Measurements from ENCODE around the gene TSPO.

TSPO gene

DNA sequence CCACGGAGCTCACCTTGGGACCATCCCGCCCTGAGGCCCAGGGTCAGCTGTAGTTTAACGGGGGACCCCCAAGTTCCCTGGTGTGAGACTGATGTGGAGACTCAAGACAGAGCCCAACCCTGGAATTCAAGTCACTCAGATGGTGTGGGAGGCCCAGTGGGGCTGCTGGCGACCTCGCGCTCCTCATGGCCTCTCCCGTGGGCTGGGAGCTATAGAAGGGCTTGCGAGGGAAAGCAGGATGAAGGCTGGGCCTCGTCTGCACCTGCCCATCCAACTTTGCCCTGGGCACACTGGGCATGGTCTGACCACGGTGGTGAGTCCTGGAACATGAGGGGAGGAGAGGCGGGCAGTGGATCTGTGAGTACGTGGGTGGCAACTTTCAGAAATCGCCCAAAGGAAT, 49.2 kb downstream of the TSPO start:
- TF ChIP-seq ELF4 (IDR thresholded peaks at IDR 0.05), result no peak
- CTCF ChIA-PET, result interaction anchor here (0.6 to 1.6 kb wide), 2 partner anchors 13 to 146 kb away, joined by 3 to 5 read pairs; no protein-coding TSS in a partner anchor
- POLR2A ChIA-PET, result interaction anchor here (3.8 kb wide), 1 partner anchor 13 kb away, joined by 24 read pairs; the partner anchor contains the start of gene TTLL12

DNA sequence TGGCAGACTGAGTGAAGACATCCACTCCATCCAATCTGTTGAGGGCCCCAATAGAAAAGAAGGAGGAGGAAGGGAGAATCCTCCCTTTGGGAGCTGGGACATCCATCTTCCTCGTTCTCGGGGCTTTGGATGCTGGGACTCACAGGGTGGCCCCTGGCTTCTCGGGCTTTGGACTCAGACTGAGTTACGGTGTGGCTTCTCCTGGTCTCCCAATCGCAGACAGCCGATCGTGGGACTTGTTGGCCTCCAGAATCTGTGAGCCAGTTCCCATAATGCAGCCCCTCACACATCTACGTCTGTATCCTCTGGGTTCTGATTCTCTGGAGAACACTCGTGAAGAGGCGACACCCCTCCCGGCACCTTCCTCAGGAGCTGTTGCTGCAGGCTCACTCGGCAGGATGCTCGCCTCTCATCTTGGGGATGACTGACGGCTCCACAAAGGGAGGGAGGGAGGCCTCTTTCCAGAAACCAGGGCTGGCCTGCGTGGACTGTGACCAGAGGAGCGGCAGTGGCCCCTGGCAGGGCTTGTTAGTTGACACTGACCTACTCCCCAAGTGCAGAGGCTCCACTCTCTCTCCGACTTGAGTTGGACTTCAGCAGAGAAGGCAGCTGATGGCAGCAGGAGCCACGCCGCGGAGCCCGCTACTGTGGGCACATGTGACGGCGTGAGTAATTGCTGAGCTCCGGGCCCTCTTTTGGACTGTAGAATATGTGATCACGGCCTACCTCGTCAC, 50.3 kb downstream of the TSPO start:
- DNase-seq (ENCODE audit: extremely low spot score), result no peak
- ChIA-PET POLR2A (interaction anchor here (3.8 kb wide), 1 partner anchor 14 kb away, joined by 24 read pairs; the partner anchor contains the start of gene TTLL12), CTCF (no interaction called here)

More for the DNA sequence above, 49.2 kb downstream of the TSPO start:
- no peak for DNase-seq (ENCODE audit: extremely low spot score)

DNA sequence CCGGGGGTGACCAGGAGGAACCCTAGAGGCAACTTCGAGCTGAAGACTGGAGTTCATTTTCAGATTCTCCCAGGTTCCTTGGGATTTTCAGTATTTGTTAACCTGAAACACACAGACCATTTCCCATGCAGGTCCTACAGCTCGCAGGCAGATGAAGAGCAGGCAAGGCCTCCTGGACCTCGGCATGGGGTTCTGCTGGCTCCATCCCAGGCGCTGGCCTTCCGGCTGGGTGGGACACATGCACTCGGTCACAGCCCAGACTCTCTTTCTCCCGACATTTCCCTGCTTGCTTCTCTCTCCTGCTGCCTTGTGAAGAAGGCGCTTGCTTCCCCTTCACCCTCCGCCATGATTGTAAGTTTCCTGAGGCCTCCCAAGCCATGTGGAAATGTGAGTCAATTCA, 51.0 kb downstream of the TSPO start:
- DNase-seq (ENCODE audit: extremely low spot score), result no peak
- TF ChIP-seq ARNT (IDR thresholded peaks at IDR 0.05), result no peak
- no peak for TF ChIP-seq ELF4 (IDR thresholded peaks at IDR 0.05)
- CTCF ChIA-PET, result interaction anchor here (0.6 kb wide), 1 partner anchor 26 kb away, joined by 8 read pairs; no protein-coding TSS in a partner anchor
- POLR2A ChIA-PET, result interaction anchor here (3.8 kb wide), 1 partner anchor 15 kb away, joined by 24 read pairs; the partner anchor contains the start of gene TTLL12

More for the DNA sequence above, 50.3 kb downstream of the TSPO start:
- TF ChIP-seq L3MBTL2 (conservative IDR thresholded peaks at IDR 0.05) (no peak), ARNT (IDR thresholded peaks at IDR 0.05) (no peak), BHLHE40 (IDR thresholded peaks at IDR 0.05; ENCODE audit: borderline replicate concordance) (no peak), CTBP1 (IDR thresholded peaks at IDR 0.05; ENCODE audit: borderline replicate concordance) (no peak), FOXM1 (IDR thresholded peaks at IDR 0.05; ENCODE audit: borderline replicate concordance) (no peak), ZNF384 (IDR thresholded peaks at IDR 0.05) (no peak), SUZ12 (IDR thresholded peaks at IDR 0.05) (no peak), ELF4 (IDR thresholded peaks at IDR 0.05) (no peak), HDGF (IDR thresholded peaks at IDR 0.05; ENCODE audit: borderline replicate concordance) (no peak), SP1 (IDR thresholded peaks at IDR 0.05) (no peak), FOXK2 (IDR thresholded peaks at IDR 0.05) (no peak), FOXA1 (IDR thresholded peaks at IDR 0.05) (no peak), NFRKB (IDR thresholded peaks at IDR 0.05) (no peak), LEF1 (IDR thresholded peaks at IDR 0.05; ENCODE audit: borderline replicate concordance) (no peak), TARDBP (IDR thresholded peaks at IDR 0.05) (no peak)
- TF ChIP-seq, protein P1, sequence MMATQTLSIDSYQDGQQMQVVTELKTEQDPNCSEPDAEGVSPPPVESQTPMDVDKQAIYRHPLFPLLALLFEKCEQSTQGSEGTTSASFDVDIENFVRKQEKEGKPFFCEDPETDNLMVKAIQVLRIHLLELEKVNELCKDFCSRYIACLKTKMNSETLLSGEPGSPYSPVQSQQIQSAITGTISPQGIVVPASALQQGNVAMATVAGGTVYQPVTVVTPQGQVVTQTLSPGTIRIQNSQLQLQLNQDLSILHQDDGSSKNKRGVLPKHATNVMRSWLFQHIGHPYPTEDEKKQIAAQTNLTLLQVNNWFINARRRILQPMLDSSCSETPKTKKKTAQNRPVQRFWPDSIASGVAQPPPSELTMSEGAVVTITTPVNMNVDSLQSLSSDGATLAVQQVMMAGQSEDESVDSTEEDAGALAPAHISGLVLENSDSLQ (IDR thresholded peaks at IDR 0.05), result no peak

DNA sequence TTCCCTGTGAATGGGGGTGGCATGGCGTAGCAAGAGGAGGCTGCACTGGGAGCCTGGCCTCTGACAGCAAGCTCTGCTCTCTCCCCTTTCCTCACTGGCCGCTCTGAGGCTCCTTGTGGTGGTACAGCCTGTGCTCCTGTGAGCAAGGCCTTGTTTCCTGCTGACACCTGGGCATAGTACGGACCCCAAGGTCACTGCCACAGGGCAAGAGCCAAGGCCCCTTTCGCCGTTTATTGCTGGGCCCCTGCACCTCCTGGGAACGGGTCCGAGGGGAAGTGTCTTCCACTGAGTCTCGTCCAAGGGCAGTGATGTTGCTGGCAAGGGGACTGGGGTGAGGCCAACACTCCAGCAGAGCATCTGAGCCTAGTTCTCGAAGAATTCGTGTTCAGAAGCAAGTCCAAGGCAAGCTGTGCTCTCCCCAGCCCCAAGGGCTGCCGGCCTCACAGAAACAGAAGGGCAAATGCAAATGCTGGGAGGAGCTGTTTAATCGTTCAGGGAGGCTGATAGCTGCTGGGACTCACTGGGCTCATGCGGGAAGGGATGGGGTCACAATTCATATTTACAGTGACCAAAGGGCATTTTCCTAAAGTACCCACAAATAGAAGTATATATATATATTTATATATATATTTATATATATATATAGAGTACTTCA, 51.5 kb downstream of the TSPO start:
- ChIA-PET POLR2A (interaction anchor here (1.7 to 3.8 kb wide), 2 partner anchors 15 to 16 kb away, joined by 6 to 24 read pairs; partner anchors contain the start of gene TTLL12), CTCF (interaction anchor here (0.6 kb wide), 1 partner anchor 27 kb away, joined by 8 read pairs; no protein-coding TSS in a partner anchor)
- DNase-seq (ENCODE audit: extremely low spot score), result no peak
- TF ChIP-seq ELF4 (IDR thresholded peaks at IDR 0.05) (no peak), FOXK2 (IDR thresholded peaks at IDR 0.05) (no peak), NFRKB (IDR thresholded peaks at IDR 0.05) (no peak)
- TF ChIP-seq, protein P1 (IDR thresholded peaks at IDR 0.05), result no peak

DNA sequence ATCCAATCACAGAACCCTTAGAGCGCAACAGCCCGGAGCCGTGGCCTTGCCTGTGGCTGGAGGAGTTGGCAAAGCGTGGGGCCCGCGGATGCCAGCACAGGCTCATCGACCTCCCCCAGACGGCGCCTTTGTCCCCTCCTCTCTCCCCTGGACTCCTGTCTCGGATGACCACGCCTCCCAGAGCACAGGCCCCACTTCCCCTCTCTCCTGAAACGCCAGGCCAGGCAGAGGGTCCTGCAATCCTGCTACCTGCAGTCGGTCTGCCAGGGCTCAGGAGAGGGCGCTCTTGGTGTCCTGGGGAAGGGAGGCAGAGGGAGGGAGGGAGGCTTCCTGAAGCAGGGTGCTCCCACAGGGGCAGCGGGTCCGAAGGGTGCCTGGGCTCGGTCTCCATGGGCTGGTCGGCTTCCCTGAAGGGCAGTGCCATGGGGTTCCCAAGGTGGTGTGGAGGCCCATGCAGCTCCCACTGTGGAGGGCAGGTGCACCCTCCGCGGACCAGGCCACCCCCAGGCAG, 52.2 kb downstream of the TSPO start:
- CTCF ChIA-PET, result no interaction called here
- no peak for DNase-seq (ENCODE audit: extremely low spot score)
- POLR2A ChIA-PET, result interaction anchor here (1.7 kb wide), 1 partner anchor 16 kb away, joined by 6 read pairs; no protein-coding TSS in a partner anchor

DNA sequence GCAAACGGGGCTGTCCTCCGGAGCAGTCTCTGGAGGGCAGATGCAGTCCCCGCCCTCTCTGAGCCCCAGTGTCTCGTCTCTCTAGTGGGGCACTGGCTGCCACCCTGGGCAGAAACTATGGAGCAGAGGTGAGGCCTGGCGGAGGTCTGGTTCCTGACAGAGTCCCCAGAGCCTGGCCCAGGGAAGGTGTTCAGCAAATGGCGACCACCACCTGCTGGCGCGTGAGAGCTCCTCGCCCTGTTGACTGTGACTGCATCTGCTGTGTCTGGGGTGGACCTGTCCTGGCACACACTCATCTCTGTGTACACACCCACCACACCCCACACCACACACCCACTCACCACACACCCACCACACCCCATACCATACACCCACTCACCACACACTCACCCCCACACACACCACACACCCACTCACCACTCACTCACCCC, 53.9 kb downstream of the TSPO start:
- TF ChIP-seq FOXK2 (IDR thresholded peaks at IDR 0.05) (no peak), CTBP1 (IDR thresholded peaks at IDR 0.05; ENCODE audit: borderline replicate concordance) (no peak)
- ChIA-PET POLR2A (no interaction called here), CTCF (no interaction called here)
- DNase-seq (ENCODE audit: extremely low spot score), result no peak

More for the DNA sequence above, 52.2 kb downstream of the TSPO start:
- TF ChIP-seq LEF1 (IDR thresholded peaks at IDR 0.05; ENCODE audit: borderline replicate concordance), result no peak
- TF ChIP-seq BHLHE40 (IDR thresholded peaks at IDR 0.05; ENCODE audit: borderline replicate concordance), result no peak
- TF ChIP-seq ARNT (IDR thresholded peaks at IDR 0.05), result no peak
- no peak for TF ChIP-seq FOXK2 (IDR thresholded peaks at IDR 0.05)

DNA sequence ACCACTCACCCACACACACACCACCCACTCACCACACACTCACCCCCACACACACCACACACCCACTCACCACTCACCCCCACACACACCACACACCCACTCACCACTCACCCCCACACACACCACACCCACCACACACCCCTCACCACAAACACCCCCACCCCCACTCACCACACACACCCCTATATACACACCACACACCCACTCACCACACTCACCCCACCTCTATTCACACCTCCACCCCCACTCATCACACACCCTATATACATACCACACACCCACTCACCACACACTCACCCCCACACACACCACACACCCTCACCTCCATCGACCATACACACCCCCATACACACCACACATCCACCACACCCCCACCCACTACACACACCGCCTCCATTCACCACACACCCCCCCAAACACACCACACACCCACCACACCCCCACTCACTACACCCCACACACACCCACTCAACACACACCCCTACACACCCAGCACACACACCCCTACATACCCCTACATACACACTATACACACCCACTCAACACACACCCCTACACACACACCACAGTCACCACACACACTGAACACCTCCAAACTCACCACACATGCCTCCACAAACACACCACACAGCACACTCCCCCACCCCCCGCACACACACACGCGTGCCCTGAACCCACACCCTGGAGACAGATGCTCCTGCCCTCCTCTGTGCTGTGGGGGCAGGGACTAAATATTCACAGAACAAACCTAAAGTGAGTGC, 54.6 kb downstream of the TSPO start:
- no peak for DNase-seq (ENCODE audit: extremely low spot score)
- POLR2A ChIA-PET, result no interaction called here
- TF ChIP-seq HDGF (IDR thresholded peaks at IDR 0.05; ENCODE audit: borderline replicate concordance) (no peak), FOXK2 (IDR thresholded peaks at IDR 0.05) (no peak), ELF4 (IDR thresholded peaks at IDR 0.05) (no peak), ZNF384 (IDR thresholded peaks at IDR 0.05) (no peak), FOXM1 (IDR thresholded peaks at IDR 0.05; ENCODE audit: borderline replicate concordance) (no peak), ARNT (IDR thresholded peaks at IDR 0.05) (no peak), FOXA1 (IDR thresholded peaks at IDR 0.05) (no peak), L3MBTL2 (conservative IDR thresholded peaks at IDR 0.05) (no peak), BHLHE40 (IDR thresholded peaks at IDR 0.05; ENCODE audit: borderline replicate concordance) (no peak), SUZ12 (IDR thresholded peaks at IDR 0.05) (no peak), SP1 (IDR thresholded peaks at IDR 0.05) (no peak), TARDBP (IDR thresholded peaks at IDR 0.05) (no peak), LEF1 (IDR thresholded peaks at IDR 0.05; ENCODE audit: borderline replicate concordance) (no peak), CTBP1 (IDR thresholded peaks at IDR 0.05; ENCODE audit: borderline replicate concordance) (no peak), NFRKB (IDR thresholded peaks at IDR 0.05) (no peak)
- TF ChIP-seq, protein P1 (IDR thresholded peaks at IDR 0.05), result no peak
- CTCF ChIA-PET, result interaction anchor here (0.8 to 0.9 kb wide), 2 partner anchors 15 to 373 kb away, joined by 3 read pairs; no protein-coding TSS in a partner anchor
